Stimulated activated CD4-positive, alpha-beta T cell treated with anti-CD3 and anti-CD28 coated beads, Interleukin-1b, Interleukin-23, amount 100 ng/mL, for 24 hours (primary cell): Measurements from ENCODE around the gene CALML4.
"Not testable (repeated sequence)": the region's sequence is repeated elsewhere in the genome, so short reads cannot be mapped to it uniquely, and the experiment has no call there.

Source experiments
- DNase-seq, 4 experiments: peaks; one replicate each; pipeline ENCODE4 v3.0.0-alpha.2; 2020; ENCODE audit warnings: low read depth in 4 of 4, low spot score in 1 of 4

The CALML4 gene

DNA sequence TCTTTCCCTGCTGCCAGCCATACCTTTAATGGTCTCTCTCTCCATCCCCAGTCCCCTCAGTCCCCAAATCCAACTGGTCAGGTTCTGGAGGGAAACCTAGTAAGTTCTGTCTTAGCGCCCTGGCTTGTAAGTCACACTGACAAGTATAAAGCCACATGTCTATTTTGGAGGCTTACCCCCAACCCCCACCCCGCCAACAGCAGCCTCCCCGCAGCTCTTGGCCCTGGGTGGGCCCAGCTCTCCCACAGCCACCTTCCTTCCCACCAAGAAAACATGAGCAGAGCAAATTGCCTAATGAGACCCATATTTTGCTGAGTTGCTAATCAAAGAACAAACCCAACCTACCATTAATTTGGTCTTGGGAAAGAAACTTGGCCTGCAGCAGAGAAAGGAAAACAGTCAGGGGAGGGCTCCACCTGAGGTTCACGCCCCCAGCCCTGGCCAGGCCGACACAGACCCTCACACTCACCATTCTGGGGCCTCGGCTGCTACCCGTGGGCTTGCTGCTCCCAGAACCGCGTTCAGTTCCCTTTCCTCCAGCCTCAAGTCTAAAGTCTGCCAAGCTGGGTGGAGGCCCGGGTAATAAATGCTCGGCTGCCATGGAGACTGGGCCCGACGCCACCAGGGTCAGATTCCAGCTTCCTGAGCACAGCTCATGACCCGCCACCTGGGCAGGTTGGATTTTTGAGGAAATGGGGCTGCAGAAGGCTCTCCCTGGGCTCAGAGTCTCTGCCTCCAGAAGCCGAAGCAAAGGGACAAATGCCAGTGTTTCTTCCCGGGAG, at the start of gene CALML4:
CALML4 (minus strand) TSS at position 557 of the 782 bp plus-strand sequence; CDS start at position 472, 85 bp downstream.
- no peak for DNase-seq

GRCh38 chr15:68252925-68253534, 47.9 kb upstream of the CALML4 start:
- DNase-seq = no peak

- DNase-seq = no peak
These were observed 44.1 kb upstream of the CALML4 start for GRCh38 chr15:68249058-68249713.

DNA sequence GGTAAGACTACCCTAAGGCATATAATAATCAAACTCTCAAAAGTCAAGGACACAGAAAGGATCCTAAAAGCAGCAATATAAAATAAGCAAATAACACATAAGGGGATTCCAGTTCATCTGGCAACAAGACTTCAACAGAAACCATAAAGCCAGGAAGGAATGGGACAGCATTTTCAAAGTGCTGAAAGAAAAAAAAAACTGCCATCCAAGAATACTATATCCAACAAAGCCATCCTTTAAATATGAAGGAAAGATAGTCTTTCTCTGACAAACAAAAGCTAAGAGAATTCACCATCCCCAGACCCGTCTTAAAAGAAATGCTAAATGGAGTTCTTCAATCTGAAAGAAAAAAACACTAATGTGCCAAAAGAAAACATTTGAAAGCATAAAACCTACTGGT, 39.1 kb upstream of the CALML4 start:
- DNase-seq = no peak

- no peak for DNase-seq
These were observed 36.2 kb upstream of the CALML4 start for GRCh38 chr15:68241088-68241935.

GRCh38 chr15:68239025-68239424, 33.9 kb upstream of the CALML4 start:
- no peak for DNase-seq

DNA sequence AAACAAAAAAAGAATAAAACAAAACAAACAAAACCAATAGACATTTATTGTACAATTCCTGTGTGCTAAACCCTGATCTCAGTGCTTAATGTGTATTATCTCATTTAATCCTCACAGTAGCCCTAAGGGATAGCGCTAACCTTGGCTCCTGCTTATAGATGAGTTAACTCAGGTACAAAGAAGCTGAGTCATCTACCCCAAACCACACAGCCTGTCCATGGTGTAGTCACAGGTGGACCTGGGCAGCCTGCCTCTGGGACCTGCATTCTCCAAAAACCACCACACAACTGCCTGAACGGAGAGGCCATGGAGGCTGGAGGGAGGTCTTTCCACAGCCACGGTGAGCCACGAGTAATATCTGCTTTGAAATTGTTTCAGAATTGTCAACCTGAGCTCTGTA, 29.9 kb upstream of the CALML4 start:
- DNase-seq = no peak

GRCh38 chr15:68234520-68234919, 29.4 kb upstream of the CALML4 start:
- DNase-seq = not testable (repeated sequence)

DNA sequence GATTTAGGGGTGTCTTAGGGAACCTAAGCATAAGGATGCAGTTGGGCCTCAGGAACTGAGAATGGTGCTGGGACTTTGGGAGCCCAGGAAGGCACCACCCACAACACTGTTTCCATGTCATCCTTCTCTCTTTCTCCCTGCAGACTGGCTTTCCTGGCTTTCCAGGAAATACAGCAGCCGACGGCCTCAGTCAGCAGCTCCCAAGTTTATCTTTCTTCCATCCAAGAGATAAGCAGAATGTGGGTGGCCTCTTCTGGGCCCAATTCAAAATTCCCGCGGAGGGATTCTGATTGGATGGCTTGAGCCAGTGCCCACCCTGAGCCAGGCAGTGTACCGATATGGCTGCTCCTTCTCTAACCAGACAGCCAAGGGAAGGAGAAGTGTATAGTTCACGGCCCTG, 28.9 kb upstream of the CALML4 start:
- DNase-seq = no peak

GRCh38 chr15:68232937-68233336, 27.8 kb upstream of the CALML4 start:
- DNase-seq = no peak

- DNase-seq = no peak
These were observed 27.3 kb upstream of the CALML4 start for GRCh38 chr15:68232449-68232848.

- DNase-seq = no peak
These were observed 26.1 kb upstream of the CALML4 start for GRCh38 chr15:68231102-68231818.

DNA sequence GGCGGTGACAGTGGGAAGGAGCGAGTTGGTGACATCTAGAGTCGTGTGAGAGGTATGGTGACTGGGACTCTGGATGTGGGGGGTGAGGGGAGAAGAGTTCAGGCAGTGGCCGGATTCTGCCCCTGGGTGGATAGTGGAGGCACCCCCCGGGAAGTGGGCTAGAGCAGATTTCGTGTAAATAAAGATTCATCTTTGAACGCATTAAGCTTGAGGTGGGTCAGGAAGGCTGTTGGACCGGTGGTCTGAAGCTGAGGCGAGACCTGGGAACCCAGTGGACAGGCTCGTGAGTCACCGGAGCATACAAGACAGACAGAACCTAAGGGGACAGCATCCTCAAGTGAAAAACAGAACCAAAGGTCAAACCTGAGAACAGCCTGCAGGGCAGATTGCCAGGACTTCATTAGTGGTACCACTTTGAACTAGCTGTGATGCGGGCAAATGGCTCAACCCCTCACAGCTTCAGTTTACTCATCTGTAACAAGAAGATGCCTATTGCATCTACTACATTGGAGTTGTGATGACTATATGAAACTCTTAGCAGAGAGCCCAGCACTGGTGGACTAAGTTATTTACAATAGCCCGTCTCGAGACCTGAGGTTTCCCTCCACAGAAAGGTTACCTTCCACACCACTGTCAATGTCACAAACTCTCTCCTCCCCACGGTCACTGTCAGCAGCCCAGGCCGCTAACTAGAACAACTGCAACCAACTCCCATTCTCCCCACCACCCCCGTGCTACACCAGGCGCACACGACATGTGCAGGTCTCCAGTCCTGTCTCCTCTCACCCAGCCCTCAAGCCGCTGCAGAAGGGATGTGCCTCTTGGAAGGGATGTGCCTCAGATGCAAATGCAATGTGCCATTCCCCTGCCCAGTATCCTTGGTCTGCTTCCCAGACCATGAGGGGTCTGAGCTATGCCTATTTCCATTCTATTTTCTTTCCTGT, 25.3 kb upstream of the CALML4 start:
- peak in 1 of 4 experiments; percentile 3 for DNase-seq

GRCh38 chr15:68229386-68230156, 24.4 kb upstream of the CALML4 start, which contains the start of gene CLN6:
TSS of gene CLN6 (minus strand) at chr15:68229728. CDS start at chr15:68229584, 144 bp downstream.
- peak; percentile 56 to 83 (median 76) for DNase-seq

DNA sequence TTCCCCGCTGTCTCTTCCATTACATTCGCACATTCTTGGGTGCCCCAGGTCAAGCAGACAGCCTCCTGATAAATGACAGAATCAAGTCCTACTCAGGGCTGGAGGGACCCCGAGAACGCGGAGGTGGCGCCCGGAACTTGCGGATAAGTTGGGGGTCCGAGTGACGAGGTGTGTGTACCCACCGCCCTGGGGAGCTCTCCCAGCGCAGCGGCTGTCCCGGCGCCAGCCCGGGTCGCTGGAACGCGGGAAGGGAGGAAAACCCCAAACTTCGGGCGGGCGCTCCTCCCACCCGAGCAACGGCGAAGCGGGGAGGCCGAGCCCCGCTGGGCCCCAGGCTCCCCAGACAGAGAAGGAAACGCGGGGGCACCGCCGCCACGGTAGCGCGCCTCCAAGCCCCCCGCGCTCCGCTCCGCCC, 23.8 kb upstream of the CALML4 start:
- no peak for DNase-seq

DNA sequence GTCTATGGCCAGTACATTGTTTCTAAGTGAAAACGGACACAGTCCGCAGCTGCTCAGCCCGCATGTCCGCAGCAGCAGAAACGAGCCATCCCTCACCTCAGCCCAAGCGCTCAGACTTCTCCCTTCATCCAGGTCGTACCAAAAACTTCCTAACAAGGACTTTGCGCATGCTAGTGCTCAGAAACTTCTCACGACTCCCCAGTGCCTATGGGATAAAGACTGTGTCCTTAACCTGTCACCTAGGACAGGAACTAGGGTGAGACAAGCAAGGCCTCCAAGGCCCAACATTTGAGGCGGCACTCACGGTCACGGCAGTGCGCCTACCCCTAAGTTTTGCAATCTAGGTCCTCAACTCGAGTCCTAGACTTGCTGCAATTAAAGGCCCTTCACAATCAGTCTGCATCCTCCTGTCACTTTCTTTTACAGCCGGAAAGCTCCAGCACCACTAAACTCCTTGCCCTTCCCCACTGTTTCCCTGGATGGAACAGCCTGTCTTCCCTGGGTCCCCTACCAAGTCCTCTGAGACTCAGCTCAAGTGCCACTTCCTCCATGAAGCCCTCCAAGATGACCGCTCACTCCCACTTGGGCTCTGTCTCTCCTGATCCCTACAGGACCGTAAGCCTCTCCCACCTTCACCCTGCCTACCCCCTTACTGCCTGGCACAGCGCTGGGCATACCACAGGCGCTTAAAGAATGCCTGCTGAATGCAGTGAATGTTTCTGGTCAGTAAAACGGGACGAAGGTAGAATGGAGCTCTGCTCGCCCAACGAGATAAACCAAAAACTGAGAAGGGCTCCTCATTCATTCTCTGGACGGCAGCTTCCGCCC, 23.2 kb upstream of the CALML4 start:
- DNase-seq = no peak

GRCh38 chr15:68227643-68228142, 22.6 kb upstream of the CALML4 start:
- no peak for DNase-seq
